Gastrocnemius medialis (tissue), 4 donors: ENCODE results near the gene DGKH.

ENCODE experiments used
- POLR2A ChIP-seq, 2 donors: fragments of 450-650 bp; IDR thresholded peaks; one replicate each; pipeline ENCODE4 v1.6.1; 2017; ENCODE audit warnings: antibody characterized with exemption in 2 of 2, mild to moderate bottlenecking in 2 of 2, moderate library complexity in 2 of 2
- TF ChIP-seq, protein P1 (sequence below), 5 experiments: fragments of 450-650 bp in 3 of 5; fragments of 200-600 bp in 2 of 5; sonication (generic) in 2 of 5; IDR thresholded peaks in 4 of 5; conservative IDR thresholded peaks in 1 of 5; 1 replicate in 4 of 5; 2 replicates in 1 of 5; pipeline ENCODE4 v1.5.1; 2016 to 2019; ENCODE audit warnings: antibody characterized with exemption in 5 of 5, mild to moderate bottlenecking in 3 of 5, moderate library complexity in 3 of 5

- TF ChIP-seq POLR2A (IDR thresholded peaks at IDR 0.05) = no peak
- TF ChIP-seq, protein P1, sequence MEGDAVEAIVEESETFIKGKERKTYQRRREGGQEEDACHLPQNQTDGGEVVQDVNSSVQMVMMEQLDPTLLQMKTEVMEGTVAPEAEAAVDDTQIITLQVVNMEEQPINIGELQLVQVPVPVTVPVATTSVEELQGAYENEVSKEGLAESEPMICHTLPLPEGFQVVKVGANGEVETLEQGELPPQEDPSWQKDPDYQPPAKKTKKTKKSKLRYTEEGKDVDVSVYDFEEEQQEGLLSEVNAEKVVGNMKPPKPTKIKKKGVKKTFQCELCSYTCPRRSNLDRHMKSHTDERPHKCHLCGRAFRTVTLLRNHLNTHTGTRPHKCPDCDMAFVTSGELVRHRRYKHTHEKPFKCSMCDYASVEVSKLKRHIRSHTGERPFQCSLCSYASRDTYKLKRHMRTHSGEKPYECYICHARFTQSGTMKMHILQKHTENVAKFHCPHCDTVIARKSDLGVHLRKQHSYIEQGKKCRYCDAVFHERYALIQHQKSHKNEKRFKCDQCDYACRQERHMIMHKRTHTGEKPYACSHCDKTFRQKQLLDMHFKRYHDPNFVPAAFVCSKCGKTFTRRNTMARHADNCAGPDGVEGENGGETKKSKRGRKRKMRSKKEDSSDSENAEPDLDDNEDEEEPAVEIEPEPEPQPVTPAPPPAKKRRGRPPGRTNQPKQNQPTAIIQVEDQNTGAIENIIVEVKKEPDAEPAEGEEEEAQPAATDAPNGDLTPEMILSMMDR (IDR thresholded peaks at IDR 0.05 in 4 of 5, conservative IDR thresholded peaks at IDR 0.05 in 1 of 5) = no peak
Observed at GRCh38 chr13:42279986-42280385, 231.5 kb downstream of the DGKH start.
